Adipocyte (in vitro differentiated cells): ENCODE measurements around the gene TENM3.

Experiments used
- DNase-seq: peaks from one replicate; pipeline ENCODE4 v3.0.0-alpha.2; 2015; ENCODE audit warnings: low read depth
- H3K27me3 ChIP-seq: replicated peaks from 2 replicates; pipeline ENCODE4 v1.7.0; 2013; ENCODE audit warnings: mild to moderate bottlenecking, low read length, moderate library complexity; ENCODE audit not compliant: control insufficient read depth, insufficient read depth
- H3K36me3 ChIP-seq: 2 replicates; pipeline ENCODE4 v1.7.0; 2013; ENCODE audit warnings: low read length, mild to moderate bottlenecking, moderate library complexity; ENCODE audit not compliant: control insufficient read depth, insufficient read depth, severe bottlenecking
- H3K4me1 ChIP-seq: 2 replicates; pipeline ENCODE4 v1.7.0; 2013; ENCODE audit warnings: mild to moderate bottlenecking, low read length, moderate library complexity; ENCODE audit not compliant: control insufficient read depth, insufficient read depth
- H3K4me3 ChIP-seq: 2 replicates; pipeline ENCODE4 v1.7.0; 2013; ENCODE audit warnings: mild to moderate bottlenecking, low read length, moderate library complexity
- H3K9ac ChIP-seq: 2 replicates; pipeline ENCODE4 v1.7.0; 2013; ENCODE audit warnings: mild to moderate bottlenecking, low read length, moderate library complexity
- H3K9me3 ChIP-seq: 2 replicates; pipeline ENCODE4 v1.7.0; 2013; ENCODE audit warnings: mild to moderate bottlenecking, low read length, moderate library complexity; ENCODE audit not compliant: control insufficient read depth

The TENM3 gene

GRCh38 chr4:182409271-182409670 is 166.1 kb downstream of the TENM3 start:
- Histone ChIP-seq H3K27me3 (no peaks in the 10 kb centered on the region), H3K9me3 (peaks cover 15% of the 10 kb centered on the region), H3K9ac (no peak overlapping the region), H3K4me3 (no peak overlapping the region), H3K36me3 (no peaks in the 10 kb centered on the region), H3K4me1 (peaks cover 9% of the 10 kb centered on the region)
- no peak for DNase-seq

DNA sequence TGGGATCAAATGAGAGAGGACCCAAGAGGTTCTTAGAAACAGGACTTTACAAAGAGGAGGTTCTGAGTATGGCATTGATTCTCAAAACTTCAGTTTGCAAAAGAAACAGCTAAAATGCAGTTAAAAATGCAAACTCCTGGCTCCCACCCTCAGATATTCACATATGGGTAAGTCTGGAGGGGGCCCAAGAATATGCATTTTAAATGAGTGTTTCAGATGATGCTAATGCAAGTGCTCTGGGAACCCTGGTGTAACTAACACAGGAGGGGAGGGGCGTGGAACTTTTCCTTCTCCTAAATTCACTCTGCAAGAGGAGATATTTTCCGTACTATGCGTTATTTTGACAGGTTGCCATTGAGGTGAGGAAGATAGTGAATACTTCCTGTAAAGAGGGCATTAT is 168.2 kb downstream of the TENM3 start:
- Histone ChIP-seq H3K4me1 (peaks cover 9% of the 10 kb centered on the region), H3K4me3 (no peak overlapping the region), H3K9me3 (peaks cover 15% of the 10 kb centered on the region), H3K27me3 (no peaks in the 10 kb centered on the region), H3K9ac (no peak overlapping the region), H3K36me3 (no peaks in the 10 kb centered on the region)
- DNase-seq = no peak

DNA sequence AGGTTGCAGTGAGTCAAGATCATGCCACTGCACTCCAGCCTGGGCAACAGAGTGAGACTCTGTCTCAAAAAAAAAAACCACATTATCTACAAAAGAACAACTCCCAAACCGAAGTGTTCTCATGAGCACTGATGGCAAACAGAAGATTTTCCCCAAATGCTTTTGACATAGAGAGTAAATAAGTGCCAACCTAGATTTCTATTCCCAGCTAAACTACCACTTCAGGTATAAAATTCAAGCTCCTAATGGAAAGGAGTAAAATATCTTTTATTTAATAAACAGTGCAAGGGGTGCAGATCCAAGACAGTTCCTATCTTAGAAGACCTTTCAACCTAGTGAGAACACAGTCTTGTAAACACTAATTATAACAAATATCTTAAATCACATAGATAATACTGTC is 170.3 kb downstream of the TENM3 start:
- Histone ChIP-seq H3K4me3 (no peak overlapping the region), H3K9ac (no peak overlapping the region), H3K36me3 (no peaks in the 10 kb centered on the region), H3K9me3 (peaks cover 15% of the 10 kb centered on the region), H3K27me3 (no peaks in the 10 kb centered on the region), H3K4me1 (peaks cover 2% of the 10 kb centered on the region)
- DNase-seq = no peak

DNA sequence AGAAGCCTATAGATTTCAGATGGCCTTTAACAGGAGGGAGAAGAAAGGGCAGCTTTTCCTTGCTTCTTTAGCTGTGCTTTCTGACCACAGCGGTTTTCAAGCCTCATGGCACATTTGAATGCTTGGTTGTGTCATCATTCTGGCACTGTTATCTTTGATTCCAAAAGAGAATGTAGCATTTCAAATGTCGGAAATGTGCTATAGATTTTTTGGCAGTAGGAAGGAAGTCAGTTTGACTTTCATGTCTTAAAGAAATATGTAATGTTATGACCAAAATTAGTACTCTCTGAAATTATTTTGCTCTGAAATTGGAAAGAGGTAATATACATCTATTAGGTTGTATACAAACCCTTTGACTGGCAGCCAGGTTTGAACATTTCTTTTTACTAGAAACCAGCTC is 171.9 kb downstream of the TENM3 start:
- no peak overlapping the region for H3K4me3 ChIP-seq
- no peak for DNase-seq
- H3K4me1 ChIP-seq = peaks cover 2% of the 10 kb centered on the region
- no peak overlapping the region for H3K9ac ChIP-seq
- H3K27me3 ChIP-seq = no peaks in the 10 kb centered on the region
- H3K9me3 ChIP-seq = peaks cover 15% of the 10 kb centered on the region
- no peaks in the 10 kb centered on the region for H3K36me3 ChIP-seq

DNA sequence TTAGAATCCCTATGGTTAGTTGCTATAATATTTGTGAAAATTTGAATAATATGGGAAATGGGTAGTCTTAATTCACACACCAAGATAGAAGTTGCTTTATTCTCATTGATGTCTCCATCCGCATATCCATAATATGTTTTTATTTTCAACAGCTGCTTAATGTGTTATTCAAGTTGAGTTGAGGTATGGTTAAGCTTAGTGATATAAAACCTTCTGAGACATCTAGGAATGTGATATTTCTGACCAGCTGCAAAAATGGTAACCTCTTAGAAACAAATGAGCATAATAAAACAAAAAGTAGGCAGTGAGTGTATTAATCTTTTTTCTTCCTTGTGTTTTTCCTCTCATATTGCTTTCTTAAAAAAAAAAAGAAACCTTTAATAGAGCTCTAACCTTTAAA is 172.9 kb downstream of the TENM3 start:
- H3K9me3 ChIP-seq = peaks cover 15% of the 10 kb centered on the region
- no peak for DNase-seq
- no peaks in the 10 kb centered on the region for H3K27me3 ChIP-seq
- peaks cover 2% of the 10 kb centered on the region for H3K4me1 ChIP-seq
- no peaks in the 10 kb centered on the region for H3K36me3 ChIP-seq
- H3K4me3 ChIP-seq = no peak overlapping the region
- H3K9ac ChIP-seq = no peak overlapping the region

- no peak overlapping the region for H3K4me3 ChIP-seq
- no peak for DNase-seq
- H3K4me1 ChIP-seq = peaks cover 2% of the 10 kb centered on the region
- H3K36me3 ChIP-seq = no peaks in the 10 kb centered on the region
- no peak overlapping the region for H3K9ac ChIP-seq
- no peaks in the 10 kb centered on the region for H3K27me3 ChIP-seq
- H3K9me3 ChIP-seq = peaks cover 10% of the 10 kb centered on the region
These were observed 175.0 kb downstream of the TENM3 start for GRCh38 chr4:182418054-182418734.

- H3K36me3 ChIP-seq = no peaks in the 10 kb centered on the region
- no peak overlapping the region for H3K9ac ChIP-seq
- no peaks in the 10 kb centered on the region for H3K27me3 ChIP-seq
- H3K9me3 ChIP-seq = no peaks in the 10 kb centered on the region
- DNase-seq = no peak
- H3K4me3 ChIP-seq = no peak overlapping the region
- peaks cover 2% of the 10 kb centered on the region for H3K4me1 ChIP-seq
These were observed 177.0 kb downstream of the TENM3 start for GRCh38 chr4:182420189-182420588.

GRCh38 chr4:182421753-182422152 is 178.6 kb downstream of the TENM3 start:
- no peaks in the 10 kb centered on the region for H3K9me3 ChIP-seq
- DNase-seq = no peak
- peaks cover 2% of the 10 kb centered on the region for H3K4me1 ChIP-seq
- H3K4me3 ChIP-seq = peak overlapping the region; percentile 40
- H3K27me3 ChIP-seq = no peaks in the 10 kb centered on the region
- no peaks in the 10 kb centered on the region for H3K36me3 ChIP-seq
- H3K9ac ChIP-seq = no peak overlapping the region

DNA sequence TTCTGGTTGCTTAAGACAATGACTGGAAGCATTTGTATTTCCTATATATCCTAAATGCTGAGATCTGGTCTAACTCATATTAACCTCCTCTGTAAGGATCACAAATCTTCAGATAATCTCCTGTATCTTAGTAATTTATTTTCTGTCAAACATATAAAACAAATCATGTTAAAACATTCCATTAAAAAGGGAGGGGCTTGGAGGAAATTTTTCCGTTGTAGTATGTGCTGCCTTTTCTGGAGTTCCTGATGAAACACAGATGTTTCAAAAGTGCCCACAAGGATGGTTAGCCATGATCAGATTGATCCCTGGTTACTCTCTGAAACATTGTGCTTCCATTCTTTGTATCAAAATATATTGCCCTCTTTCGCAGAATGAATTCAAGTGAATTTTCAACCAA is 182.1 kb downstream of the TENM3 start:
- H3K9ac ChIP-seq = no peak overlapping the region
- DNase-seq = no peak
- no peaks in the 10 kb centered on the region for H3K27me3 ChIP-seq
- H3K4me3 ChIP-seq = no peak overlapping the region
- no peaks in the 10 kb centered on the region for H3K9me3 ChIP-seq
- H3K4me1 ChIP-seq = peaks cover 7% of the 10 kb centered on the region
- no peaks in the 10 kb centered on the region for H3K36me3 ChIP-seq

GRCh38 chr4:182426901-182427300 is 183.7 kb downstream of the TENM3 start:
- no peaks in the 10 kb centered on the region for H3K27me3 ChIP-seq
- no peaks in the 10 kb centered on the region for H3K9me3 ChIP-seq
- H3K4me1 ChIP-seq = peaks cover 7% of the 10 kb centered on the region
- no peak overlapping the region for H3K4me3 ChIP-seq
- no peak overlapping the region for H3K9ac ChIP-seq
- no peak for DNase-seq
- no peaks in the 10 kb centered on the region for H3K36me3 ChIP-seq

- no peaks in the 10 kb centered on the region for H3K27me3 ChIP-seq
- H3K9ac ChIP-seq = no peak overlapping the region
- H3K4me3 ChIP-seq = no peak overlapping the region
- H3K4me1 ChIP-seq = peaks cover 7% of the 10 kb centered on the region
- no peaks in the 10 kb centered on the region for H3K36me3 ChIP-seq
- H3K9me3 ChIP-seq = no peaks in the 10 kb centered on the region
- DNase-seq = peak; percentile 61
These were observed 184.4 kb downstream of the TENM3 start for GRCh38 chr4:182427554-182427953.

DNA sequence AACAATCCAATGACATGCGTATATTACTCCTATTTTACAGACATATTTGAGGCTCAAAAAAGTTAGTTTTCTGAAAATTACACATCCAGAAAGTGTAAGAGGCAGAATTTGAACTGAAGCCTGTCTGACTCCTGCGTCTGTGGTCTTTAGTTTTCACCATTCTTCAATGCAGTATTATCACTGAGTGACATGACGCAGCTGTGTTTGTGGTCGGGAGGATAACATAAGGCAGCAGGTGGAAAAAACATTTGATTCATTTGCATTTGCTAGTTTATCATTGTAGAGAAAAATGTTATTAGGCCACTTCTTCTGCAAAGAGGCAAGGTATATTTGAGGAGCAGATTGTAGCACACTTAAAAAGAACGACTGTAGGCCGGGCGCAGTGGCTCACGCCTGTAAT is 186.7 kb downstream of the TENM3 start:
- Histone ChIP-seq H3K4me1 (peaks cover 7% of the 10 kb centered on the region), H3K9me3 (no peaks in the 10 kb centered on the region), H3K27me3 (no peaks in the 10 kb centered on the region), H3K9ac (no peak overlapping the region), H3K4me3 (no peak overlapping the region), H3K36me3 (no peaks in the 10 kb centered on the region)
- DNase-seq = no peak
